KOPT-K1 (cell line): Measurements from ENCODE around the gene SULT6B1.
"Not testable (repeated sequence)": the region's sequence is repeated elsewhere in the genome, so short reads cannot be mapped to it uniquely, and the experiment has no call there.

Experiments
- H3K27ac ChIP-seq: fragments of 200-600 bp; sonication (generic); 2 replicates; pipeline ENCODE4 v1.5.1; 2016; ENCODE audit warnings: antibody characterized with exemption, mild to moderate bottlenecking, low read depth, low read length; ENCODE audit not compliant: poor library complexity, severe bottlenecking
- H3K36me3 ChIP-seq: fragments of 200-600 bp; sonication (generic); 2 replicates; pipeline ENCODE4 v1.5.1; 2017; ENCODE audit warnings: antibody characterized with exemption, mild to moderate bottlenecking, low read length, moderate library complexity; ENCODE audit not compliant: insufficient read depth
- H3K9me3 ChIP-seq: fragments of 200-600 bp; sonication (generic); 2 replicates; pipeline ENCODE4 v1.5.1; 2017; ENCODE audit warnings: antibody characterized with exemption, low read length, mild to moderate bottlenecking; ENCODE audit not compliant: insufficient read depth, poor library complexity, severe bottlenecking

The SULT6B1 gene, protein sequence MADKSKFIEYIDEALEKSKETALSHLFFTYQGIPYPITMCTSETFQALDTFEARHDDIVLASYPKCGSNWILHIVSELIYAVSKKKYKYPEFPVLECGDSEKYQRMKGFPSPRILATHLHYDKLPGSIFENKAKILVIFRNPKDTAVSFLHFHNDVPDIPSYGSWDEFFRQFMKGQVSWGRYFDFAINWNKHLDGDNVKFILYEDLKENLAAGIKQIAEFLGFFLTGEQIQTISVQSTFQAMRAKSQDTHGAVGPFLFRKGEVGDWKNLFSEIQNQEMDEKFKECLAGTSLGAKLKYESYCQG

DNA sequence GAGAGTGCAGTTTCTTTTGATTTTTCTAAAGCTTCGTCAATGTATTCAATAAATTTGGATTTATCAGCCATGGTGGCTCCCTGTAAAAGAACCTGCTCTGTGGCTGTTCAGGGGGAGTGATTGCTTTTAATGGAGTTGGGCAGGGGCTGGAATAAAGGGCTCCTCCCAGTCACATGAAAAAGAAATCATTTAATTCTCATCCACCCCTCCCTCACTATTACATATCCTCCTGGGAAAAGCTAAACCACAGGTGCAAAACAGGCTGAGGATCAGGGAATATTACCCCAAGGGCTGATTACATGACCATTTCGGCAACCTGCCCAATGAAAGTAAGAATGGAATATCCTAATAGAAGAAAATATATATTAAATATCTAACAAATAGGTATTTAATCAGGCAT lies at the start of gene SULT6B1:
Gene SULT6B1 (minus strand): TSS at position 101 of the 400 bp plus-strand sequence. CDS start 30 bp downstream, at position 71.
- Histone ChIP-seq H3K36me3 (no peaks in the 10 kb centered on the region), H3K9me3 (no peaks in the 10 kb centered on the region), H3K27ac (no peak within 1 kb of the TSS)

DNA sequence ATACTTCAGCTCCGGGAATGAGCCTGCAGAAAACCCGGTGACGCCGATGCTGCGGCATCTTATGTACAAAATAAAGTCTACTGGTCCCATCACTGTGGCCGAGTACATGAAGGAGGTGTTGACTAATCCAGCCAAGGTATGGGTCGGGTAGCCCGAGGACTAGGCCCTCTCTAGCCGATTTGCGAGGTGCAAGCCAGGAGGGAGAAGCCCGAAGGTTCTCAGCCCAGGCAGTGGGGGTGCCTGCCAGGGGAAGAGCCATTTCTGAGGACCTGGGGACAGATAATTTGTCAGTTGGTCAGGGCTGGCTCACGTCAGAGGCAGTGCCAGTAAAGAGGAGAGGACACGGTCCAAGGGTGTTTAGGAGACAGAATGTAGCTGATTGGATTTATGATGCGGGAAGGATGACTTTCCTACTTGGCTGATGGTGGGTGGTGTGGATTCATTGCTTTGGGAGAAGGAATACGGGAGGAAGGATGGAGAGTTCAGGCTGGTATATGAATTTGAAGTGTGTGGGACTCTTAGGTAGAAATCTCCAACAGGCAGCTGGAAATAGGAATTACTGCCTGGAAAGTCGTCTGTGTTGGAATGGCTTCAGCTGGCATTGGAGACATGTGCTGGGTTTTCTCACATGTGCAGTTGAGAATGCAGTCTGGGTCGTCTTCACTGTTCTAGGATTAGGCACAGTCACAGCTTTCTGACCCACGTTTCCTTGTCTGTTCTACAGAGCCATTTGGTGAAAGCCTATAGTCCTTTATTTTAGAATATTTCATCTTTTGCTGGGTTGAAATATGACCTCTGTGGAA lies 43.9 kb upstream of the SULT6B1 start:
- H3K27ac ChIP-seq = peak overlapping the region; percentile 81
- peaks cover 29% of the 10 kb centered on the region for H3K36me3 ChIP-seq

DNA sequence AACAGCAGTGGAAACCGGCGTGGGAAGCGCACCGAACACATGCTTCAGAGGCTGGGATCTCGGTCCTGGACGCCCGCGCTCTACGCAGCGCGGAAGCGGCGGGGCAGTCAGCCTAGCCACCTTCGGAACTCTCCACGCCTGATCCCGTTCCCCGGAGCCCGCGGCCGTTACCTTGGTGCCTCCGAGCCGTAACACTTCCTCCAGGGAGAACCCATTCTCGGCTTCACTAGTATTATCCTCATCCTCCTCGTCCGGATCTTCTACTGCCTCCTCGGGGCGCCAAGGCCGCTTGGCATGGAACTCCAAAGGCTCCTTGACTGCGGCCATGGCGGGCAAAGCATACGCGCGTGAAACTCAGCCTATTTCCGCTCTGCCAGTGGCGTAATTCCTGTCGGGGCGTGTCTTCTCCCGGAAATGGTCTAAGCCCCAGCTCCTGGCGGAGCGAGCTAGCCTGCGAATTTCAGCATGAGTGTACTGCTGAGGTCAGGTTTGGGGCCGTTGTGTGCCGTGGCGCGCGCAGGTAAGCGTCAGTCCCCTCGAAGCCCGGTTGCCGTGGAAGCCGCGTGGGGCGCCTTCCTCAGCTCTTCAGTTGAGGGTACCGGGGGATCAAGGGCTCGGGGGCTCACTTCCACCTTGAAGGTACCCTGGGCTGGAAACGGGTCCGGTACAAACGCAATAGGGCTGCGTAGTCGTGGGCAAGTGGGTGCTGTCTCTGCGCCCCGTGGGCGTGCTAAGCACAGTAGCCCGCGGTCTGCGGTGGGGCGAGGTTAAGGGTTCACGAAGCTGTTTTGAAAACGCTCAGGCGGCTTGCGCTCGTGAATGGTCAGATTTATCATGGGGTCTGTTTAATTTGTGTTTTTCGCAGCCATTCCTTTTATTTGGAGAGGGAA lies 43.0 kb upstream of the SULT6B1 start, which contains the start of the genes CEBPZ and NDUFAF7:
Gene CEBPZ (minus strand): TSS at position 356 of the 890 bp plus-strand sequence. CDS start 29 bp downstream, at position 327.
Gene NDUFAF7 (plus strand): TSS at position 418 of the 890 bp plus-strand sequence. CDS start 48 bp downstream, at position 466.
- Histone ChIP-seq H3K9me3 (no peaks in the 10 kb centered on the region), H3K27ac (peak within 1 kb of the TSS; percentile 81), H3K36me3 (peaks cover 29% of the 10 kb centered on the region)

More for the DNA sequence above, 43.9 kb upstream of the SULT6B1 start:
- H3K9me3 ChIP-seq = no peaks in the 10 kb centered on the region

DNA sequence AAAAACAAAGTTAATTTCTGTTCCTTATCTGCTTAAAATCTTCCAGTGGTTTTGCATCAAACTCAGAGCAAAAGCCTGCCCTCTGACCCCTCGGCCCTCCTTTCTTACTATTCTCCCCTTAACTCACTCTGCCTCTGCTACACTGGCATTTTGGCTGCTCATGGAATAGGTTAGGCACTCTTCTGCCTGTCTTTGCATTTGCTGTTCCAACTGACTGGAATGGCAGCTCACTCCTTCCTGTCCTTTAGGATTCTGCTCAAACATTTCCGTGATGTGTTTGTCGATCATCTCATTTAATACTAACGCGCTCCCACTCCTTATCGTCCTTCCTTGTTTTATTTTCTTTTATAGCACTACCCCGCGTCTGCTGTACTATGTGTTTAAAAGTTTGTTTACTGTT lies 42.1 kb upstream of the SULT6B1 start:
- H3K36me3 ChIP-seq = peaks cover 34% of the 10 kb centered on the region
- H3K9me3 ChIP-seq = no peaks in the 10 kb centered on the region
- H3K27ac ChIP-seq = peak overlapping the region; percentile 81

DNA sequence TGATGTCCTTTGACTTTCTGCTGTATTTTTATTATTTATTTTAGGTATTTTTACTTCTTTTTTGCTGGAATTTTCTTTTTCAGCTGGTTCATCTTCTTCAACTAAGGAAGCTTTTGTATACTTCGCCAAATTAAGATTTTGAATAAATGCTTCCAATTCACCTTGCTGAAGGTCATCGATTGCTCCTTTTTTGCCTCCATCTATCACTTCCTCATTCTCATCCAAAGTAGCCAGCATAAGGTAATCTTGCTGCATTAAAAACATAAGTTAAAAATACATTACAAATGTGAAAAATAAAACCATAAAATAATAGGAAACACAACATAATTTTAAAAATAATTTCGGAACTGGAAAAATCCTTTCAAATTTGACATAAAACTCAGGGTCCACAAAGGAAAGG lies 40.3 kb upstream of the SULT6B1 start:
- H3K36me3 ChIP-seq = peaks cover 43% of the 10 kb centered on the region
- no peaks in the 10 kb centered on the region for H3K9me3 ChIP-seq
- no peak overlapping the region for H3K27ac ChIP-seq

DNA sequence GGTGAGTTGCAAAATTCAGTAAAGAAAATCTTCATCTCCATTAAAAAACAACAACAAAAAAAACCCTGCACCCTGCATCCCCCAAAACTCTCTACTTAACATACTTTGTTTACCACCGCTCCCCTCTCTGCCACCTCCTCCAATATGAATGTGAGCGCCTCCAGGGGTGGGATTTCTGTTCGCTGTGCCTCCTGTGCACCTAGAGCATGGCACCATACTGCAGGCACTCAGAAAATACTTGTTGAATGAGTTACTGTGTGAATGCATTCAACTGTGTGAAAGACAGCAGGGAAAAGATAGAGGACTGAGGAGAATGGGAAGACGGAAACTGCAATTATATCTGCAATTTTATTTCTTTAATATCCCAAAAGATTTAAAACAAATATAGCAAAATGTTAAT lies 38.4 kb upstream of the SULT6B1 start:
- Histone ChIP-seq H3K27ac (no peak overlapping the region), H3K36me3 (peaks cover 62% of the 10 kb centered on the region), H3K9me3 (no peaks in the 10 kb centered on the region)

DNA sequence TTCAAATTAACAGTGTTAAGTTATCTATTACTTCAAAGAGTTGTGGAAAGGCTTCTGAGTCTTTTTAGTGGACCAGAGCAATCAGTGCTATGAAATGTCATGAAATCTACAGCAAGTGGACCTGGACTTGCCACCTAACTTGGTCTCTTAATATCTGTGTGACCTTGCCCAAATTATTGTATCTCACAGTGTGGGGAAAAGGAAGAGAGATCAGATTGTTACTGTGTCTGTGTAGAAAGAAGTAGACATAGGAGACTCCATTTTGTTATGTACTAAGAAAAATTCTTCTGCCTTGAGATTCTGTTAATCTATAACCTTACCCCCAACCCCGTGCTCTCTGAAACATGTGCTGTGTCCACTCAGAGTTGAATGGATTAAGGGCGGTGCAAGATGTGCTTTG lies 36.7 kb upstream of the SULT6B1 start:
- H3K9me3 ChIP-seq, H3K27ac ChIP-seq: not testable (repeated sequence)
- H3K36me3 ChIP-seq = peaks cover 79% of the 10 kb centered on the region

DNA sequence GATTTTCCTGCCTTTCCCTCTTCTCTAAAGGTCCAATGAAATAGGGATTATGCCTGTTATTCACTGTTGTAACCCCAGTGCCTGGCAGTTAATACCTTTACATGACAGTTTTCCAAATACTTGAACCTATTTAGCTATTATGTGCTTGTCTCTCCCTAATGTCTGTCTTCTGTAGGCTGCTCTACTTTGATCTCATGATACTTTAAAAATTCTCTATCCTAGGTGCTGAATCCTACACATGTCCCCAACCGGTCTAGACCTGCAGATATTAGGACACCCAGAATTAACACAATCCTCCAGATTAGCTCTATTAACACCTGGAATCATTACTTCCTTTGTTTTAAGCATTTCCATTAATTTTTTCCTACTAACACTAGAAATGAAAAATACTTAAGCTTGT lies 35.6 kb upstream of the SULT6B1 start:
- Histone ChIP-seq H3K27ac (no peak overlapping the region), H3K36me3 (peaks cover 89% of the 10 kb centered on the region), H3K9me3 (no peaks in the 10 kb centered on the region)

DNA sequence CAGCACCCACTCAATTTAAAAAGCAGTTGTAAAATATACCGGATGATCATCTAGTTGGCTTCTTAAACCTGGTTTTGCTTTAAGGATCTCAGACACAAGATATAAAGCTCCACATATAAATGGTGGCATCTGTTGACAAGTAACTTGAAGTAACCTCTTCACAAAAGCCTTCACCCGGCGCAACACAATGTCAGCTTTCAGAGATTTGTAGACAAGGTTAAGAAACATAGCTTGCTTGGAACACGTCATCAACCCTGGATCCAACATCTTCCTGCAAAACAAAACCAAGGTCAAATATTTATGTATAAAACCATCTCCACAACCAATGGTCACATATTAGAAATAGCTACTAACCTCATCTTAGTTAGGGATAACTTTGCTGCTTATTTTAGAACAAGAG lies 34.7 kb upstream of the SULT6B1 start:
- no peaks in the 10 kb centered on the region for H3K9me3 ChIP-seq
- H3K27ac ChIP-seq = no peak overlapping the region
- peaks cover 91% of the 10 kb centered on the region for H3K36me3 ChIP-seq

DNA sequence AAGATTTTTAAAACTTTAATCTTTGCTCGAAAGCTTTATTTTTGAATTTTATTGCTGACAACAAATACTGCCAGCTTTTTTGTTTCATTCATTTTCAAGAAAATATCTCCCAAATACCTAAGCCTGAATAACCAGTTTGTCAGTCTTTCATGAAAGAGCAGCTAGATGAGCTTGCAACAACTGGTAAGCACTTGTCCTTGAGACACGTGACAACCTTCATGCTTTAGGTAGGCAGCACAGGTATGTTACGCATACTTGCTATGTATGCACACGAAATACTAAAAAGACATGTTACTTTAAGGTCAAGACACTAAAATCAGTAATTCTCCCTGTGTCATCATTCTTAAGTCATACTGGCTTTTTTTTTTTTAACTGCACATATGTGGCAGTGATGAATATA lies 30.6 kb upstream of the SULT6B1 start:
- Histone ChIP-seq H3K36me3 (peaks cover 92% of the 10 kb centered on the region), H3K9me3 (no peaks in the 10 kb centered on the region), H3K27ac (no peak overlapping the region)

DNA sequence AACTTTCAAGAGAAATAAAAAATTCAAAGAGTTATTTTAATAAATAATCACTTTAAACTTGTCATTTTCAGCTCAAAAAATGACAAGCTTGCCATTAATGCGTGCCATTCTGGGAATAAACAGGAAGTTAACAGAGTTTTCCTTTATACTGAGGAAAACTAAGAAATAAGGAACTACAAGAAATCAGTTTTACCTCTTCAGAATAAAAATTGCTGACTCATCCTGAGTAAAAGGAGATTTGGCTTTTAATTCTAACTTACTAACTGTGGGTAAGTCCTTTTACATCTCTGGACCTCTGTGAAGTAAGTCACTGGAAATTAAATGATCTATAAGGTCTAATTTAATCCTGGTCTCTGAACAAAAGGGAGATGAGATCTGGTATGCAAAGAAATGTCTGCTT lies 26.8 kb upstream of the SULT6B1 start:
- H3K36me3 ChIP-seq = peaks cover 92% of the 10 kb centered on the region
- H3K9me3 ChIP-seq = no peaks in the 10 kb centered on the region
- no peak overlapping the region for H3K27ac ChIP-seq

DNA sequence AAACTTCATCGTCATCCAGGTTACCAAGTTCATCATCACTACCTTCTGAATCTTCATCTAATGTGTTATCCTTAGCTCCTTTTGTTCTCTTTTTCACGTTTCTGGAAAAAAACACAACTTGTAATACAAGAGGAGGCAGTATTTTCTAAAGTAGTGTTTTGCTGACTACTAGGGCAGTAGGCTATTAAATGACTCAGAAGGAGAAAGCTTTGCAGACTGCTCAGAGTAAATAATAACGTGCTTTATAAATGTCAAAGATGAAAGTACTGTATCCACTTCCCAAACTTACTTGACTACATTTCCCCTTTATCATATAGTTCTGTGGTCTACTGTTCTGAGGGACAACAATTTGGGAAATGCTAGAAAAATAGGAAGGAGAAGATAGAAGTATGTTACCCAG lies 23.5 kb upstream of the SULT6B1 start:
- Histone ChIP-seq H3K27ac (no peak overlapping the region), H3K9me3 (peaks cover 30% of the 10 kb centered on the region), H3K36me3 (peaks cover 99% of the 10 kb centered on the region)

DNA sequence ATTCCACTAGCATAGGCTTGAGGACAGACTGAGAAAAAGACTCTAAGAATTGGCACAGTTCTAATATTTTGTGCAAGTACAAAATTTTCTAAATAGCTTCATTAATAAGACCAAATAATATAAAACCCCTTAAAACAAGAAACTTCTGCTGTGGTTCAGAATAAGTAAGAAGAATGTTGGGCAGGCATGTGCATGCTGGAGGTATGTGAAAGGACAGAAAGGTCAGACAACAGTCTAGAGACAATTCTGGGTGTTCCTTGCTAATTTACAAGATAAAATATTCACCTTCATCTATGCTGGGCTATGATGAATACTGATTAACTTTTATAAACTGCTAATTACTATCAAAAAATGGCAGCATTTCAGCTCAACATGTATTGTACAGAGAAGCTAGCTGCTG lies 22.7 kb upstream of the SULT6B1 start:
- H3K27ac ChIP-seq = no peak overlapping the region
- H3K36me3 ChIP-seq = peaks cover 99% of the 10 kb centered on the region
- peaks cover 38% of the 10 kb centered on the region for H3K9me3 ChIP-seq

DNA sequence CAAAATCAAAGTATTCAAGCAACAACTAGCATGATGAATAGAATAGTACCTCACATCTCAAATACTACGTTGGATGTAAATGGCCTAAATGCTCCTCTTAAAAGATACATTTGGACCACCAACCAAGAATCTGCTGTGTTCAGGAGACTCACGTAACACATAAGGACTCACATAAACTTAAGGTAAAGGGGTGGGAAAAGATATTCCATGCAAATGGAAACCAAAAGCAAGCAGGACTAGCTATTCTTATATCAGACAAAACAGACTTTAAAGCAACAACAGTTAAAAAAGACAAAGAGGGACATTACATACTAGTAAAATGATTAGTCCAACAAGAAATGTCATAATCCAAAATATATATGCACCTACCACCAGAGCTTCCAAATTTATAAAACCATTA lies 18.3 kb upstream of the SULT6B1 start:
- Histone ChIP-seq H3K9me3 (peaks cover 58% of the 10 kb centered on the region), H3K36me3 (peaks cover 100% of the 10 kb centered on the region)
- H3K27ac ChIP-seq = not testable (repeated sequence)
